AG10803 (cell line): ENCODE measurements around the gene NPFF.

Experiments used
- DNase-seq: peaks from one replicate; pipeline ENCODE4 v3.0.0; 2010; ENCODE audit warnings: low read depth
- H3K4me3 ChIP-seq: 2 replicates; pipeline ENCODE4 v1.5.1; 2011; ENCODE audit warnings: mild to moderate bottlenecking, low read length, control low read depth
- TF ChIP-seq, protein P1 (sequence below): conservative IDR thresholded peaks from 2 replicates; pipeline ENCODE4 v1.5.1; 2011; ENCODE audit warnings: mild to moderate bottlenecking, low read length, control low read depth, inconsistent platforms

NPFF gene

DNA sequence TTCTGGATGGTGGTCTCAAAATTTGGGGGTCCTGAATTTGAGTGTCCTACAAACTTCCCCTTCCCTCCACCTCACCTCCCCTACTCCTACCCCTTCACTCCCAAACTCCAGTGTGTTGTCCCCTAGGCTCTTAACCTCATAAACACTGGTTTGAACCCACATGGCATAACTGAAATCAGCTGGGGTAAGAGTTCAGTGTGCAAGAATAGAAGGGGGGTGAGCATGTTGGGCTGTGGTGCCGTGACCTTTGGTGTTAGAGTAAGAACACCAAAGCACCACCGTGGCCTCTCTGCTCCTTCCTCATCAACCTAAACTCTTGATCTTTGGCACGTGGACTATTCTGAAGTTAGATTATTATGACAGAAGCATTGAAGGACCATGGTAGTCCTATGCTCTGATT, 44.3 kb downstream of the NPFF start:
- no peak for DNase-seq
- TF ChIP-seq, protein P1, sequence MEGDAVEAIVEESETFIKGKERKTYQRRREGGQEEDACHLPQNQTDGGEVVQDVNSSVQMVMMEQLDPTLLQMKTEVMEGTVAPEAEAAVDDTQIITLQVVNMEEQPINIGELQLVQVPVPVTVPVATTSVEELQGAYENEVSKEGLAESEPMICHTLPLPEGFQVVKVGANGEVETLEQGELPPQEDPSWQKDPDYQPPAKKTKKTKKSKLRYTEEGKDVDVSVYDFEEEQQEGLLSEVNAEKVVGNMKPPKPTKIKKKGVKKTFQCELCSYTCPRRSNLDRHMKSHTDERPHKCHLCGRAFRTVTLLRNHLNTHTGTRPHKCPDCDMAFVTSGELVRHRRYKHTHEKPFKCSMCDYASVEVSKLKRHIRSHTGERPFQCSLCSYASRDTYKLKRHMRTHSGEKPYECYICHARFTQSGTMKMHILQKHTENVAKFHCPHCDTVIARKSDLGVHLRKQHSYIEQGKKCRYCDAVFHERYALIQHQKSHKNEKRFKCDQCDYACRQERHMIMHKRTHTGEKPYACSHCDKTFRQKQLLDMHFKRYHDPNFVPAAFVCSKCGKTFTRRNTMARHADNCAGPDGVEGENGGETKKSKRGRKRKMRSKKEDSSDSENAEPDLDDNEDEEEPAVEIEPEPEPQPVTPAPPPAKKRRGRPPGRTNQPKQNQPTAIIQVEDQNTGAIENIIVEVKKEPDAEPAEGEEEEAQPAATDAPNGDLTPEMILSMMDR, result no peak
- H3K4me3 ChIP-seq, result no peak overlapping the region

GRCh38 chr12:53461591-53461990, 45.7 kb downstream of the NPFF start:
- H3K4me3 ChIP-seq, result no peak overlapping the region
- TF ChIP-seq, protein P1, result no peak
- DNase-seq, result no peak

DNA sequence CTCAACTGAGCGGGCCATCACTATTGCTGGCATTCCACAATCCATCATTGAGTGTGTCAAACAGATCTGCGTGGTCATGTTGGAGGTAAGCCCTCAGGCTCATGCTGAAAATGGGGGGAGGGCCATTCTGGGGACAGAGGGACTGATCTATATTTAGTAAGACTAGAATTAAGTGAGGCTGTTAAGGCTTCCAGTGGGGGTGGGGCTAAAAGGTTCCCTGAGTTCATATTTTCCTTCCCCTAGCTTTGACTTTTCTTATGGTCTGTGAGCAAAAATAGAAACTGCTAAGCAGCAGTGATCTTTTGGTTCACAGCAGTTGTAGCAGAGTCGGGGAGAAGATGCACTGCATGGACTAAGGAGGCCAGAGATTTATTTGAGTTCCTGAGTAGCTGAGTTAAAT, 46.2 kb downstream of the NPFF start:
- no peak for DNase-seq
- TF ChIP-seq, protein P1, result no peak
- no peak overlapping the region for H3K4me3 ChIP-seq

DNA sequence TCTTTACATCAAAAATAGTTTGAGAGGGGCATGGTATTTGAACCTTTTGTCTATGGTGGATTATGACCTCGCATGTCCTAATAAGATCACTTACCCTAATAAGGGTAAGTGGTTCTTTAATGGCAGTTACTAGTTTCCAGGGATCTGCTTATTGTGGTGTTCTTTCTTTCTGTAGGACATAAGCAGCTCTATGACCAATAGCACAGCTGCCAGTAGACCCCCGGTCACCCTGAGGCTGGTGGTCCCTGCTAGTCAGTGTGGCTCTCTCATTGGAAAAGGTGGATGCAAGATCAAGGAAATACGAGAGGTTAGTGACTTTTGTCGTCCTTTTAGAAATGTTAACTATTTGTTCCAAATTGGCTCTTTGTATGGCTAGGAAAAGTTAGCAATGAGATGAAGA, 48.2 kb downstream of the NPFF start:
- TF ChIP-seq, protein P1, result no peak

More for the DNA sequence above, 48.2 kb downstream of the NPFF start:
- no peak for DNase-seq
- H3K4me3 ChIP-seq, result no peak overlapping the region
